Transverse colon (tissue), 4 donors: ENCODE measurements around the gene STAP2. TPM values are rescaled to one million over a fixed set of nuclear protein-coding genes. Genes with fewer than 3 reads are reported as not detected.

ENCODE experiments used
- DNase-seq: peaks from one replicate; pipeline ENCODE4 v3.0.0-alpha.2; 2019
- H3K27ac ChIP-seq, 4 donors: fragments of 200-600 bp; sonication (generic); 2 replicates each; pipeline ENCODE4 v1.5.1; 2016 to 2018; ENCODE audit warnings: inconsistent platforms in 4 of 4
- H3K27me3 ChIP-seq: fragments of 200-600 bp; sonication (generic); 2 replicates; pipeline ENCODE4 v1.5.1; 2017; ENCODE audit warnings: inconsistent platforms
- H3K36me3 ChIP-seq, 4 donors: fragments of 200-600 bp; sonication (generic); 2 replicates each; pipeline ENCODE4 v1.5.1; 2017 to 2019; ENCODE audit warnings: inconsistent platforms in 4 of 4
- H3K4me1 ChIP-seq, 4 donors: fragments of 200-600 bp; sonication (generic); 2 replicates each; pipeline ENCODE4 v1.5.1; 2017 to 2020; ENCODE audit warnings: inconsistent platforms in 4 of 4
- H3K4me3 ChIP-seq, 4 donors: fragments of 200-600 bp; sonication (generic); 1 replicate in 1 of 4; 2 replicates in 3 of 4; pipeline versions ENCODE4 v1.5.1 to v1.6.1; 2017 to 2019; ENCODE audit warnings: inconsistent platforms in 4 of 4
- H3K9me3 ChIP-seq, 2 donors: fragments of 200-600 bp; sonication (generic); 2 replicates each; pipeline ENCODE4 v1.5.1; 2017 to 2019; ENCODE audit warnings: inconsistent platforms in 2 of 2
- EP300 ChIP-seq: sonication (generic); formaldehyde crosslinking; IDR thresholded peaks from one replicate; pipeline ENCODE4 v1.6.1; 2017; ENCODE audit warnings: antibody characterized with exemption, low read depth
- POLR2A ChIP-seq: fragments of 450-650 bp; IDR thresholded peaks from one replicate; pipeline ENCODE4 v1.6.1; 2016; ENCODE audit warnings: antibody characterized with exemption, mild to moderate bottlenecking, moderate library complexity
- POLR2AphosphoS5 ChIP-seq, 3 donors: sonication (generic); formaldehyde crosslinking; IDR thresholded peaks; one replicate each; pipeline ENCODE4 v1.6.1; 2016; ENCODE audit warnings: antibody characterized with exemption in 3 of 3
- WGBS, 2 donors: methylation state at CpG; one replicate each; pipeline ENCODE4 v1.1.5; 2018; ENCODE audit warnings: low coverage in 1 of 2; 5-methylcytosine and 5-hydroxymethylcytosine counted together
- in situ Hi-C, 4 donors: fragments of 200-750 bp; cut with MboI; loops; one replicate each; pipeline versions ENCODE4 v1.15.0 to v1.15.1; 2017; ENCODE audit warnings: low sequenced_read_pairs in 3 of 4, low pct_ligation_motif_present in 1 of 4, low pct_unique_long_range_greater_than_20kb in 1 of 4
- intact Hi-C: fragments of 100-400 bp; cut with DNase I; formaldehyde crosslinking; loops from one replicate; pipeline ENCODE4 v1.15.1; 2023; ENCODE audit warnings: low total_unique reads
- total RNA-seq, 4 donors: library from RNA; depleted of rRNA; stranded (reverse); fragments of >200 nt; gene quantifications; one replicate each; pipeline ENCODE4 v1.1.0, GENCODE V29; 2016
- TF ChIP-seq, protein P1 (sequence below), 5 experiments: fragments of 200-600 bp in 3 of 5; fragments of 450-650 bp in 2 of 5; sonication (generic) in 3 of 5; IDR thresholded peaks; 1 replicate in 2 of 5; 2 replicates in 3 of 5; pipeline ENCODE4 v1.5.1; 2016 to 2017; ENCODE audit warnings: antibody characterized with exemption in 5 of 5, inconsistent platforms in 3 of 5, mild to moderate bottlenecking in 2 of 5, moderate library complexity in 1 of 5

The STAP2 gene
- total RNA-seq, 4 donors from 2014 or later = 146 to 680 (median 245) TPM

DNA sequence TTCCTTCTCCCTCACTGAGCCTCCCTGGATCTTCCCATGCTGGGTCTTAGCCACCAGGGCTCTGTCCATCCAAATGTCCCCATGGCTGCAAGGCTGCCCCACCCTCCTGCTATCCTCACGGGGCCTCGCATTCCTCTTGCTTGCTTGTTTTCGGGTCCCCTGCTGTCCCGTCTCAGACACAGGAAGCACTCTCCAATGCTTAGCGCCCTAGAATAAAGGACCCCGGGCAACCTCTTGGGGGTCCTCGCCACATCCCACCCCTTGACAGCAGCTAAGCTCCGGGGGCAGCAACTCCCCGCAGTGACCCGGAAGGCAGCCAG is 38.0 kb upstream of the STAP2 start:
- 76 to 85% methylated on average over 3 to 10 of the region's 10 CpGs for WGBS, 2 donors
- H3K27me3 ChIP-seq = no peaks in the 10 kb centered on the region
- H3K4me1 ChIP-seq = peaks cover 51 to 78% (median 62%) of the 10 kb centered on the region in 4 donors
- H3K36me3 ChIP-seq = no peaks in the 10 kb centered on the region
- DNase-seq = no peak
- in situ Hi-C loops = no loop called here
- peak overlapping the region in 2 of 4 donors; percentile 75 to 85 for H3K27ac ChIP-seq
- intact Hi-C loops = no loop called here
- TF ChIP-seq EP300 (no peak), POLR2A (no peak)
- no peaks in the 10 kb centered on the region for H3K9me3 ChIP-seq
- no peak overlapping the region for H3K4me3 ChIP-seq

DNA sequence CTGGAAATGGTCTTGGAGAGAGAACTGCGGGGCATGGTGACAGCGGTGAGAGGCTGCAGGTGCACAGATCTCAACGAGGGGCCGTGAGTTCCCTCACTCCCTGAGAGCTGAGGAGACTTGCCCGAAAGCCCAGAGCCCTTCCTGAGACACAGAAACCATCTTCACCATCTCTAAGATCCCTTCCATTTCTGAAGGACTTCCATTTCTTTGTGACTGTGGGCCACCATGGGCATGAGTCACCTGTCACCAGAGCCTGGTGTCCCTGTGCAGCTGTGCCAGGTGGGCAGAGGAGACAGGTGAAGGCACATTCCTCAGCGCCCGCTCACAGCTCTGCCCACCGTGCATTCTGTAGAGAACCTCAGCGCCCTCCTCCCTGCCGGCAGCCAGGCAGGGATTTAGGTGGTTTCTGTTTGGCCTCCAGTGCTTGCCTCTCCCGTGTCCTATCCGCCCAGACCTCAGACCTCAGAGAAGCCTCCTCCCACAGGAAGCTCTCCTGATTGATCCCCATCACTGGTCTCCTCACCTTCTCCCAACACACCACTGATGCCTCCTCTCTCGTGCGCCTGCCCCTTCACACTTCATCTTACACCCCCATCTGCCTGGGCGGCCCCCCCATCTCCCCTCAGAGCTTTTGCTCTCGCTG is 37.5 kb upstream of the STAP2 start:
- WGBS, 2 donors = 73% methylated on average over 16 of the region's 16 CpGs; no CpG with 5 or more reads in 1 of the 2 donors
- intact Hi-C loops = no loop called here
- no peaks in the 10 kb centered on the region for H3K36me3 ChIP-seq

DNA sequence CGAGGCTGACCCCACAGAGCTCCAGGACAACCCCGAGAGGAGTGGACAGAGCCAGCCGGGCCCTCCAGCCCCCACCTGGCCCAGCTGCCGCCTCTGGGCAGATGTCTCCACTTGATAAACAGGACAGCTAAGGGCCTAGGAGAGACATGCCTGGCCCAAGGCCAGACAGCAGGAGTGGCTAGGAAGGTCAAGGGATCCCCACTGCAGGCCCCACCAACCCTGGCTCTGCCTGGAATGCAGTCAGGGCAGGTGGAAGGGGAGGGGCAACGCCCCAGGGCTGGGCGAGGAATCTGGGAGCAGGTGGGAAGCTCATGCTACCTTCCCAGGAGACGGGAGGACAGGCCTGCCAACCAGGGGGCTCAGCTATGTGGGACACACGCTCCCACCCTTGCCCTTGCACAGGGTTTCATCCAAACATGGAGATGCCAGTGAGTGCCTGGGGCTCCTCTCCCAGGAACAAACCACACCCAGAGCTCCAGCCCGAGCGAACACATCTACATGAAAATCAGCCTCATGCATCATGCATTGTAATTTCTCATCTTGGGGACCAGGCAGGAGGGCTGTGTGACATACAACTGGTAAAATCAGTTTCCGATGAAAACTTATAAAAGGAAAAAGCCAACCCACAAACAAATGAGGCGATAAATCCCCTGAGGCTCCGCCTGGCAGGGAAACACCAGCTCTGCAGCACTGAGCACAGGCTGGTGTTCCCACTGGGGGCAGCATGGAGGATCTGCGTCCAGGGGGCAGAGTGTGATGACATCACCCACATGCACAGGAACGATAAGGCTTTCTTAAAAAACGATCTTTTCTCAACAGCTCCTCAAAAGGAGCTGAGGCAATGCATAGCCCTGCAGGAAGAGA is 36.8 kb upstream of the STAP2 start:
- in situ Hi-C loops = no loop called here

More for the DNA sequence above, 37.5 kb upstream of the STAP2 start:
- Histone ChIP-seq H3K9me3 (no peaks in the 10 kb centered on the region), H3K4me3 (no peak overlapping the region), H3K27ac (peak overlapping the region; percentile 75 to 85 (median 81)), H3K27me3 (no peaks in the 10 kb centered on the region), H3K4me1 (peaks cover 51 to 78% (median 62%) of the 10 kb centered on the region in 4 donors)
- in situ Hi-C loops = no loop called here
- DNase-seq = no peak
- TF ChIP-seq, protein P1, sequence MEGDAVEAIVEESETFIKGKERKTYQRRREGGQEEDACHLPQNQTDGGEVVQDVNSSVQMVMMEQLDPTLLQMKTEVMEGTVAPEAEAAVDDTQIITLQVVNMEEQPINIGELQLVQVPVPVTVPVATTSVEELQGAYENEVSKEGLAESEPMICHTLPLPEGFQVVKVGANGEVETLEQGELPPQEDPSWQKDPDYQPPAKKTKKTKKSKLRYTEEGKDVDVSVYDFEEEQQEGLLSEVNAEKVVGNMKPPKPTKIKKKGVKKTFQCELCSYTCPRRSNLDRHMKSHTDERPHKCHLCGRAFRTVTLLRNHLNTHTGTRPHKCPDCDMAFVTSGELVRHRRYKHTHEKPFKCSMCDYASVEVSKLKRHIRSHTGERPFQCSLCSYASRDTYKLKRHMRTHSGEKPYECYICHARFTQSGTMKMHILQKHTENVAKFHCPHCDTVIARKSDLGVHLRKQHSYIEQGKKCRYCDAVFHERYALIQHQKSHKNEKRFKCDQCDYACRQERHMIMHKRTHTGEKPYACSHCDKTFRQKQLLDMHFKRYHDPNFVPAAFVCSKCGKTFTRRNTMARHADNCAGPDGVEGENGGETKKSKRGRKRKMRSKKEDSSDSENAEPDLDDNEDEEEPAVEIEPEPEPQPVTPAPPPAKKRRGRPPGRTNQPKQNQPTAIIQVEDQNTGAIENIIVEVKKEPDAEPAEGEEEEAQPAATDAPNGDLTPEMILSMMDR (IDR thresholded peaks at IDR 0.05) = peak in 2 of 5 experiments; percentile 1 to 12
- no peak for TF ChIP-seq POLR2A
- TF ChIP-seq POLR2AphosphoS5 (IDR thresholded peaks at IDR 0.05) = no peak
- no peak for TF ChIP-seq EP300

DNA sequence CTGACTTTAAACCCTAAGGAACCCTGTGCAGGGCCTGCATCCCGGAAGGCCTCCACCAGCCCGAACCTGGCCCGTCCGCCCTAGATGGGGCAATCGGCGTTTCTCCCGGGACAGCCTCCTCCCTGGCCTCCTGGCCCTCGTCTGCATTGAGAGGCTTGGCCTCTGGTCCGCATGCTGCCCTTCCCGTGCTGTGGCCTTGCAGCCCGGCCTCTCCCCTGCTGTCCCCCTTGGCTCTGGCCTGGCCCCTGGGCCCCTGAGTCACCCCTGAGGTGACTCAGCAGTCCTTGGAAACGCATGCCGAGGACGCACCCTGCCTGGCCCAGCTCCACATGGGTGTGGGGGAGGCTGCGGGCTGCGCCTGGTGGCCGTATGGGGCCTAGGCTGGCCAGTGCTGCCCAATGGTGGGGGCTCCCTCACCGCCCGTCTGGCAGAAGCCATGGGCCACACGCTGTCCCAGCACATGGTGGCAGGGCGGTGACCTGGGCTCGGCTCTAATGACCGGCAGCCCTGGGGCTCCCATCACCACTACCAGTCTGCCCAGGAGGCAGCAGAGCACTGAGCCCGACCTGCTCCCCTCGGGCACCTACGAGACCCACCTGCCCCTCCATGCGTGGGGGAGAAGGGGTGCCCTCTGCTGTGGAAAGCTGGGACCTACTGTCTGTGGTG is 36.0 kb upstream of the STAP2 start:
- H3K36me3 ChIP-seq = no peaks in the 10 kb centered on the region
- intact Hi-C loops = no loop called here
- H3K4me1 ChIP-seq = peaks cover 48 to 76% (median 63%) of the 10 kb centered on the region in 4 donors
- no peak overlapping the region for H3K4me3 ChIP-seq
- 62% methylated on average over 27 of the region's 27 CpGs; no CpG with 5 or more reads in 1 of the 2 donors for WGBS, 2 donors
- H3K9me3 ChIP-seq = no peaks in the 10 kb centered on the region
- peak; percentile 70 for DNase-seq
- H3K27ac ChIP-seq = peak overlapping the region; percentile 75 to 85 (median 81)
- no peaks in the 10 kb centered on the region for H3K27me3 ChIP-seq
- TF ChIP-seq, protein P1 (IDR thresholded peaks at IDR 0.05) = no peak
- peak; percentile 42 to 66 (median 50) for TF ChIP-seq POLR2AphosphoS5 (IDR thresholded peaks at IDR 0.05)
- in situ Hi-C loops = loop anchor here in 1 of 4 donors (25.0 kb wide), 1 partner anchor 112 kb away; no protein-coding TSS in a partner anchor

More for the DNA sequence above, 36.8 kb upstream of the STAP2 start:
- H3K36me3 ChIP-seq = no peaks in the 10 kb centered on the region
- peak overlapping the region; percentile 75 to 85 (median 81) for H3K27ac ChIP-seq
- TF ChIP-seq, protein P1 (IDR thresholded peaks at IDR 0.05) = peak in 4 of 5 experiments; percentile 13 to 23 (median 17)
- no peak for TF ChIP-seq POLR2A
- no peak for TF ChIP-seq EP300
- no peak for TF ChIP-seq POLR2AphosphoS5 (IDR thresholded peaks at IDR 0.05)
- no peaks in the 10 kb centered on the region for H3K9me3 ChIP-seq
- peak; percentile 80 for DNase-seq
- peaks cover 47 to 76% (median 62%) of the 10 kb centered on the region in 4 donors for H3K4me1 ChIP-seq
- no peaks in the 10 kb centered on the region for H3K27me3 ChIP-seq
- no peak overlapping the region for H3K4me3 ChIP-seq
- WGBS, 2 donors = 20 to 32% methylated on average over 4 to 16 of the region's 16 CpGs
- intact Hi-C loops = no loop called here
